ENCODE data around the gene RHBDL1.

DNA sequence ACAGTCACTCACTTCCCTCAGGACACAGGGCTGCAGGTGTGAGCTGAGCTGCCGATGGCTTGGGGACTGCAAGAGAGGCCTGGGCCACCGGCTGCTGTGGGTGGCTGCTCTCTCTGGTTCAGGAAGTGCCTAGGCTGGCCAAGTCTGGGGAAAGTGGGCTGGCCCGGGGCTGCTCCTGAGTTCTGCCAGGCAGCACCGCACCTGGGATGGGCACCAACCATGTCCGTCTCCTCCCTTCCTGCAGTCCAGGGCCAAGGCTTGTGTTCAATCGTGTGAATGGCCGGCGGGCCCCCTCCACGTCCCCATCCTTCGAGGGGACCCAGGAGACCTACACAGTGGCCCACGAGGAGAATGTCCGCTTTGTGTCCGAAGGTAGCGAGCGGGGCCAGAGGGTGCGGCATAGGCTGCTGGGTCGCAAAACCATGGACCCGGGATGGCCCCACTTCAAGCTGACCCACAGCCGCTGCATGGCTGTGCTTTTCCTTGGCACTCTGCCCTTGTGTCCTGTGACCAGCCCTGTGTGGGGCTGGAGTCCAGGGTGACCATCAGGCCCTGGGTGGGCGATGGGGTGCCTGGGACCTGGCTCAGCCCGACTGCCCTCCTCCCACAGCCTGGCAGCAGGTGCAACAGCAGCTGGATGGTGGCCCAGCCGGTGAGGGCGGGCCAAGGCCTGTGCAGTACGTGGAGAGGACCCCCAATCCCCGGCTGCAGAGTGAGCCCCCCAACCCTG lies 28.1 kb upstream of the RHBDL1 start:
- TF ChIP-seq ZNF114 (CRISPR knock-in tag; IDR thresholded peaks at IDR 0.05) = no peak
- TF ChIP-seq EZH2phosphoT487 (IDR thresholded peaks at IDR 0.05; ENCODE audit: unreplicated experiment) = no peak
- no peak for TF ChIP-seq POLR2AphosphoS5 (IDR thresholded peaks at IDR 0.05; ENCODE audit: low read depth)
- no peak for TF ChIP-seq EZH2 (IDR thresholded peaks at IDR 0.05; ENCODE audit: low read depth, unreplicated experiment)
- TF ChIP-seq, protein P1, sequence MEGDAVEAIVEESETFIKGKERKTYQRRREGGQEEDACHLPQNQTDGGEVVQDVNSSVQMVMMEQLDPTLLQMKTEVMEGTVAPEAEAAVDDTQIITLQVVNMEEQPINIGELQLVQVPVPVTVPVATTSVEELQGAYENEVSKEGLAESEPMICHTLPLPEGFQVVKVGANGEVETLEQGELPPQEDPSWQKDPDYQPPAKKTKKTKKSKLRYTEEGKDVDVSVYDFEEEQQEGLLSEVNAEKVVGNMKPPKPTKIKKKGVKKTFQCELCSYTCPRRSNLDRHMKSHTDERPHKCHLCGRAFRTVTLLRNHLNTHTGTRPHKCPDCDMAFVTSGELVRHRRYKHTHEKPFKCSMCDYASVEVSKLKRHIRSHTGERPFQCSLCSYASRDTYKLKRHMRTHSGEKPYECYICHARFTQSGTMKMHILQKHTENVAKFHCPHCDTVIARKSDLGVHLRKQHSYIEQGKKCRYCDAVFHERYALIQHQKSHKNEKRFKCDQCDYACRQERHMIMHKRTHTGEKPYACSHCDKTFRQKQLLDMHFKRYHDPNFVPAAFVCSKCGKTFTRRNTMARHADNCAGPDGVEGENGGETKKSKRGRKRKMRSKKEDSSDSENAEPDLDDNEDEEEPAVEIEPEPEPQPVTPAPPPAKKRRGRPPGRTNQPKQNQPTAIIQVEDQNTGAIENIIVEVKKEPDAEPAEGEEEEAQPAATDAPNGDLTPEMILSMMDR (conservative IDR thresholded peaks at IDR 0.05; ENCODE audit: low read depth in 2 of 2) = no peak
- TF ChIP-seq, protein P2, sequence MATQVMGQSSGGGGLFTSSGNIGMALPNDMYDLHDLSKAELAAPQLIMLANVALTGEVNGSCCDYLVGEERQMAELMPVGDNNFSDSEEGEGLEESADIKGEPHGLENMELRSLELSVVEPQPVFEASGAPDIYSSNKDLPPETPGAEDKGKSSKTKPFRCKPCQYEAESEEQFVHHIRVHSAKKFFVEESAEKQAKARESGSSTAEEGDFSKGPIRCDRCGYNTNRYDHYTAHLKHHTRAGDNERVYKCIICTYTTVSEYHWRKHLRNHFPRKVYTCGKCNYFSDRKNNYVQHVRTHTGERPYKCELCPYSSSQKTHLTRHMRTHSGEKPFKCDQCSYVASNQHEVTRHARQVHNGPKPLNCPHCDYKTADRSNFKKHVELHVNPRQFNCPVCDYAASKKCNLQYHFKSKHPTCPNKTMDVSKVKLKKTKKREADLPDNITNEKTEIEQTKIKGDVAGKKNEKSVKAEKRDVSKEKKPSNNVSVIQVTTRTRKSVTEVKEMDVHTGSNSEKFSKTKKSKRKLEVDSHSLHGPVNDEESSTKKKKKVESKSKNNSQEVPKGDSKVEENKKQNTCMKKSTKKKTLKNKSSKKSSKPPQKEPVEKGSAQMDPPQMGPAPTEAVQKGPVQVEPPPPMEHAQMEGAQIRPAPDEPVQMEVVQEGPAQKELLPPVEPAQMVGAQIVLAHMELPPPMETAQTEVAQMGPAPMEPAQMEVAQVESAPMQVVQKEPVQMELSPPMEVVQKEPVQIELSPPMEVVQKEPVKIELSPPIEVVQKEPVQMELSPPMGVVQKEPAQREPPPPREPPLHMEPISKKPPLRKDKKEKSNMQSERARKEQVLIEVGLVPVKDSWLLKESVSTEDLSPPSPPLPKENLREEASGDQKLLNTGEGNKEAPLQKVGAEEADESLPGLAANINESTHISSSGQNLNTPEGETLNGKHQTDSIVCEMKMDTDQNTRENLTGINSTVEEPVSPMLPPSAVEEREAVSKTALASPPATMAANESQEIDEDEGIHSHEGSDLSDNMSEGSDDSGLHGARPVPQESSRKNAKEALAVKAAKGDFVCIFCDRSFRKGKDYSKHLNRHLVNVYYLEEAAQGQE (IDR thresholded peaks at IDR 0.05; ENCODE audit: unreplicated experiment) = no peak
- no peak for TF ChIP-seq JUNB (IDR thresholded peaks at IDR 0.05; ENCODE audit: unreplicated experiment)
- TF ChIP-seq, protein P3, sequence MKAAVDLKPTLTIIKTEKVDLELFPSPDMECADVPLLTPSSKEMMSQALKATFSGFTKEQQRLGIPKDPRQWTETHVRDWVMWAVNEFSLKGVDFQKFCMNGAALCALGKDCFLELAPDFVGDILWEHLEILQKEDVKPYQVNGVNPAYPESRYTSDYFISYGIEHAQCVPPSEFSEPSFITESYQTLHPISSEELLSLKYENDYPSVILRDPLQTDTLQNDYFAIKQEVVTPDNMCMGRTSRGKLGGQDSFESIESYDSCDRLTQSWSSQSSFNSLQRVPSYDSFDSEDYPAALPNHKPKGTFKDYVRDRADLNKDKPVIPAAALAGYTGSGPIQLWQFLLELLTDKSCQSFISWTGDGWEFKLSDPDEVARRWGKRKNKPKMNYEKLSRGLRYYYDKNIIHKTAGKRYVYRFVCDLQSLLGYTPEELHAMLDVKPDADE (IDR thresholded peaks at IDR 0.05) = no peak
- no peak for TF ChIP-seq CREB1 (CRISPR knock-in tag; IDR thresholded peaks at IDR 0.05; ENCODE audit: low read depth)
